Dendritic cell treated with granulocyte-macrophage colony-stimulating factor and Interleukin-4, amounts not matched to agents 40 ng/mL and 50 ng/mL, for 4 days (primary cell): Measurements from ENCODE around the gene DCAF15.

Experiments
- H3K27ac Mint-ChIP-seq: one replicate; pipeline ENCODE4 v1.8.0; 2022; ENCODE audit warnings: mild to moderate bottlenecking, mixed read lengths
- H3K27me3 Mint-ChIP-seq: one replicate; pipeline ENCODE4 v1.8.0; 2022; ENCODE audit warnings: mild to moderate bottlenecking, mixed read lengths
- H3K36me3 Mint-ChIP-seq: one replicate; pipeline ENCODE4 v1.8.0; 2022; ENCODE audit warnings: low read depth, mixed read lengths
- H3K4me1 Mint-ChIP-seq: one replicate; pipeline ENCODE4 v1.8.0; 2022; ENCODE audit warnings: low read depth, mixed read lengths
- H3K4me3 Mint-ChIP-seq: one replicate; pipeline ENCODE4 v1.8.0; 2022; ENCODE audit warnings: mild to moderate bottlenecking, moderate library complexity, mixed read lengths
- H3K9me3 Mint-ChIP-seq: one replicate; pipeline ENCODE4 v1.8.0; 2022; ENCODE audit warnings: mixed read lengths
- intact Hi-C: fragments of 100-400 bp; cut with micrococcal nuclease; formaldehyde crosslinking; loops from one replicate; pipeline ENCODE4 v1.15.0; 2022

The DCAF15 gene, protein sequence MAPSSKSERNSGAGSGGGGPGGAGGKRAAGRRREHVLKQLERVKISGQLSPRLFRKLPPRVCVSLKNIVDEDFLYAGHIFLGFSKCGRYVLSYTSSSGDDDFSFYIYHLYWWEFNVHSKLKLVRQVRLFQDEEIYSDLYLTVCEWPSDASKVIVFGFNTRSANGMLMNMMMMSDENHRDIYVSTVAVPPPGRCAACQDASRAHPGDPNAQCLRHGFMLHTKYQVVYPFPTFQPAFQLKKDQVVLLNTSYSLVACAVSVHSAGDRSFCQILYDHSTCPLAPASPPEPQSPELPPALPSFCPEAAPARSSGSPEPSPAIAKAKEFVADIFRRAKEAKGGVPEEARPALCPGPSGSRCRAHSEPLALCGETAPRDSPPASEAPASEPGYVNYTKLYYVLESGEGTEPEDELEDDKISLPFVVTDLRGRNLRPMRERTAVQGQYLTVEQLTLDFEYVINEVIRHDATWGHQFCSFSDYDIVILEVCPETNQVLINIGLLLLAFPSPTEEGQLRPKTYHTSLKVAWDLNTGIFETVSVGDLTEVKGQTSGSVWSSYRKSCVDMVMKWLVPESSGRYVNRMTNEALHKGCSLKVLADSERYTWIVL

DNA sequence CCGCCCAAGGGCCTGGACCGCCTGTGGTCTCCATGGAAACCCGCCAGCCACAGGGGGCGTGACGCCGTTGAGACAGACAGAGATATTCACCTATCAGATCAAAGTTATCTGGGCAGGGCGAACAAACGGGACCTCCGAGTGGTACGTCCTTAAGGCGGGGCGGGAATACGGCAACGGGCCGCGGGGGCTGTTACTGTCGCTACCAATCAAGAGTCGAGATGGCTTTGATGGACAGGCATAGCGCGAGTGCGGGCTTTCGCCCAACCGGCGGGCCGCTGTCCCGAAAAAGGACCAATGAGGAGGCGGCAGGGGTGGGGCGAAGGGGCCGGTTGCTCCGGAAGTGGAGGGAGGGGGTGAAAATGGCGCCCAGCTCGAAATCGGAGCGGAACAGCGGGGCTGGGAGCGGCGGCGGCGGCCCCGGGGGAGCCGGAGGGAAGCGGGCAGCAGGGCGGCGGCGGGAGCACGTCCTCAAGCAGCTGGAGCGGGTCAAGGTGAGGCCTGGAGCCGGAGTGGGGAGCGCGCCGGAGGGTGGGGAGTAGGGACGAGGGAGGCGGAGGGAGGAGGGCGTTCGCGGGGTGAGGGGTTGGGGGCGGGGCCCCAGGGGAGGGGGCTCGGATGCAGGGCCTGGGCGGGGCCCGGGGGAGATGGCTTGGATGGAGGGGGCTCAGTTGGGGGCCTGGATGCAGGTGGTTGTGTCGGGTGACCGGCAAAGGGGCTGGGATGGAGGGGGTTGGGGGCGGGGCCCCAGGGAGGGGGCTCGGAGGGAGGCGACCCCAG, at the start of gene DCAF15:
TSS of gene DCAF15 (plus strand) at position 356 of the 777 bp plus-strand sequence. CDS start at position 360, 4 bp downstream.
- peaks cover 2% of the 10 kb centered on the region for H3K27me3 Mint-ChIP-seq
- intact Hi-C loops: loop anchor here (1.0 to 5.0 kb wide), 3 partner anchors 53 to 80 kb away; partner anchors contain the start of gene IL27RA
- H3K9me3 Mint-ChIP-seq: no peaks in the 10 kb centered on the region
- peaks cover 27% of the 10 kb centered on the region for H3K4me1 Mint-ChIP-seq
- H3K27ac Mint-ChIP-seq: peak within 1 kb of the TSS; percentile 90
- H3K36me3 Mint-ChIP-seq: peaks cover 47% of the 10 kb centered on the region
- peak within 1 kb of the TSS; percentile 94 for H3K4me3 Mint-ChIP-seq

DNA sequence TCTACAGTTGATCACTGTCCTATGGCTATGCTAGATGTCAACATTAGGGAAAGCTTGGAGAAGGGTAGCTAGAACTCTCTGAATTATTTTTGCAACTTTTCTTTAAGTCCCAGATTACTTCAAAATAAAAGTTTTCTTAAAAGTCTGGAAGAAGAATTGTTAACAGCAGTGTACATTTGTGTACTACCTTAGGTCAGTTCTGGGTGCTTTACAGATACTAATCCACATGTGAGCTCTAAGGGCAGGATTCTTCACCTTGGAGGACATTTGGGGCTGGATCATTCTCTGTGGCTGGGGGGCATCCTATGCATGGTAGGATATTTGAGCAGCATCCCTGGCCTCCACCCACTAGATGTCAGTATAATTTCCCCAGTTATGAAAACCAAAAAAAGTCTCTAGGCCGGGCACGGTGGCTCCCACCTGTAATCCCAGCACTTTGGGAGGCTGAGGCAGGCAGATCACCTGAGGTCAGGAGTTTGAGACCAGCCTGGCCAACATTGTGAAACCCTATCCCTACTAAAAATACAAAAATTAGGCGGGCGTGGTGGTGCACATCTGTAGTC, 49.2 kb upstream of the DCAF15 start:
- Mint-ChIP-seq H3K4me1 (peaks cover 27% of the 10 kb centered on the region), H3K27ac (no peak overlapping the region), H3K4me3 (no peak overlapping the region), H3K36me3 (peaks cover 6% of the 10 kb centered on the region), H3K27me3 (peaks cover 1% of the 10 kb centered on the region), H3K9me3 (no peaks in the 10 kb centered on the region)
- intact Hi-C loops: no loop called here

DNA sequence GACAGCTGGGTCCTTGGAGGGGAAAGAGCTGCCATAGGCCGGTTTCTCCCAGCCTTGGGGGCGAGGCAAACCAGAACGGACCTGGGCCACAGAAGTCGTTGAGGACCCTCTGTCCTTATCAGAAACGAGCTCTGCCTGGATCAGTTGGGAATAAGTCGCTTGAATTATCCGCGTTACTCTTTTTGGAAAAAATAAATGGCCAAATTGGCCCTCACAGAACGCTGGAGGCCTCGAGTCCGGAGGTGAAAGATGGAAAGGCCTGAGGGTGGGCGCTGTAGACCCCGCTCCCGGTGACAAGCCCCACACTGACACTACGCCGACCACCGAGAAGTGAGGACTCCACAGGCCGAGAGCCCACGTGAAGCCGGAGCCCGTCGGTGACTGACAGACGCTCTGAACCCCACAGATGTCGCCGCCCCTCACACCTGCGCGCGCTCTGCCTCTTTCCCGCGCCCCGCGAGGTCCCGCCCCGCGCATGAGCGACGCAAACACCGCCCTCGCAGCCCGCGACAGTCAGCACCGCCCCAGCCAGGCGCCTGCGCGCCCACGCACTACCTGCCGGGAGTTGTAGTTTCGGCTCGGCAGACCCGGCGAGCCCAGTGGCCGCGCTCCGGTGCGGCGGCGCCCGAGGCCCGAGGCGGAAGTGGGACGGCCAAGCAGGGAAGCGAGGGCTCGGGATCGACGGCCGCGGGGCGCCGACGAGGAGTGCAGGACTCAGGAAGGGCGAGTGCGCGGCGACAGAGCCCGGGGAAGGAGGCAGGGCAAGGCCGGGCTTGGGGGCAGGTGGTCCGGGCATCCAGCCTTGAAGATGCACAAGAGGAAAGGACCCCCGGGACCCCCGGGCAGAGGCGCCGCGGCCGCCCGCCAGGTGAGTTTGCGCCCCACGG, 46.4 kb upstream of the DCAF15 start, which contains the start of the genes BRME1 and CC2D1A:
TSS of gene BRME1 (minus strand) at position 484 of the 887 bp plus-strand sequence. CDS start 1,225 bp downstream, outside the sequence.
TSS of gene CC2D1A (plus strand) at position 568 of the 887 bp plus-strand sequence. CDS start at position 809, 241 bp downstream.
- H3K4me1 Mint-ChIP-seq: peaks cover 31% of the 10 kb centered on the region
- intact Hi-C loops: no loop called here
- H3K27ac Mint-ChIP-seq: peak within 1 kb of the TSS; percentile 85
- no peaks in the 10 kb centered on the region for H3K27me3 Mint-ChIP-seq
- H3K36me3 Mint-ChIP-seq: peaks cover 23% of the 10 kb centered on the region
- peak within 1 kb of the TSS; percentile 91 for H3K4me3 Mint-ChIP-seq
- no peaks in the 10 kb centered on the region for H3K9me3 Mint-ChIP-seq

- Mint-ChIP-seq H3K4me3 (peak overlapping the region; percentile 91), H3K9me3 (no peaks in the 10 kb centered on the region), H3K36me3 (peaks cover 29% of the 10 kb centered on the region), H3K27me3 (no peaks in the 10 kb centered on the region), H3K4me1 (peaks cover 31% of the 10 kb centered on the region), H3K27ac (peak overlapping the region; percentile 85)
- intact Hi-C loops: no loop called here
These were observed 45.8 kb upstream of the DCAF15 start for GRCh38 chr19:13906521-13906904.

- peaks cover 31% of the 10 kb centered on the region for H3K4me1 Mint-ChIP-seq
- peaks cover 33% of the 10 kb centered on the region for H3K36me3 Mint-ChIP-seq
- no peaks in the 10 kb centered on the region for H3K27me3 Mint-ChIP-seq
- no peaks in the 10 kb centered on the region for H3K9me3 Mint-ChIP-seq
- H3K27ac Mint-ChIP-seq: peak overlapping the region; percentile 85
- intact Hi-C loops: no loop called here
- H3K4me3 Mint-ChIP-seq: peak overlapping the region; percentile 91
These were observed 45.4 kb upstream of the DCAF15 start for GRCh38 chr19:13906910-13907309.

GRCh38 chr19:13908674-13909073, 43.6 kb upstream of the DCAF15 start:
- no peak overlapping the region for H3K4me3 Mint-ChIP-seq
- H3K36me3 Mint-ChIP-seq: peaks cover 51% of the 10 kb centered on the region
- H3K27ac Mint-ChIP-seq: no peak overlapping the region
- no peaks in the 10 kb centered on the region for H3K9me3 Mint-ChIP-seq
- intact Hi-C loops: no loop called here
- H3K27me3 Mint-ChIP-seq: no peaks in the 10 kb centered on the region
- peaks cover 31% of the 10 kb centered on the region for H3K4me1 Mint-ChIP-seq

GRCh38 chr19:13909430-13909829, 42.9 kb upstream of the DCAF15 start:
- no peak overlapping the region for H3K4me3 Mint-ChIP-seq
- intact Hi-C loops: no loop called here
- no peaks in the 10 kb centered on the region for H3K27me3 Mint-ChIP-seq
- H3K27ac Mint-ChIP-seq: no peak overlapping the region
- H3K36me3 Mint-ChIP-seq: peaks cover 58% of the 10 kb centered on the region
- no peaks in the 10 kb centered on the region for H3K9me3 Mint-ChIP-seq
- peaks cover 31% of the 10 kb centered on the region for H3K4me1 Mint-ChIP-seq

GRCh38 chr19:13913352-13913751, 39.0 kb upstream of the DCAF15 start:
- Mint-ChIP-seq H3K4me3 (no peak overlapping the region), H3K27me3 (no peaks in the 10 kb centered on the region), H3K36me3 (peaks cover 77% of the 10 kb centered on the region), H3K9me3 (no peaks in the 10 kb centered on the region), H3K4me1 (peaks cover 12% of the 10 kb centered on the region), H3K27ac (no peak overlapping the region)
- intact Hi-C loops: no loop called here

DNA sequence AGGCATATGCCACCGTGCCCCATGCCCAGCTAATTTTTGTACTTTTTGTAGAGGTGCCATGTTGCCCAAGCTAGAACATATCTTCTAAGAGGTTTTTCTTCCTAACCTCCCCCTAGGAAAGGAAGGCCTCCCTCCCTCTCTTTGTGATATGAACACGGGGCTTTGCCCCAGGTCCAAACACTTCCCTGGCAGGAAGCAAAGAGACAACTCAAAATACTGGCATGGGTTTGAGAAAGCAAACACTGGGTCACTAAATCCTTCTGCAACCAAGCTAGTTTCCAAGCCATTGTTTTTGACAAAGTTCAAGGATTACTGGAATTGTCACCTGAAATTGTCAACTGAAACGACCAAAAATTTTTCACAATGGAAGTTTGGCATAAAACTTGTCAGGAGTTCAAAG, 37.5 kb upstream of the DCAF15 start:
- no peaks in the 10 kb centered on the region for H3K9me3 Mint-ChIP-seq
- H3K27me3 Mint-ChIP-seq: no peaks in the 10 kb centered on the region
- peaks cover 2% of the 10 kb centered on the region for H3K4me1 Mint-ChIP-seq
- H3K4me3 Mint-ChIP-seq: no peak overlapping the region
- peaks cover 86% of the 10 kb centered on the region for H3K36me3 Mint-ChIP-seq
- intact Hi-C loops: no loop called here
- H3K27ac Mint-ChIP-seq: no peak overlapping the region

GRCh38 chr19:13917888-13918406, 34.4 kb upstream of the DCAF15 start:
- peaks cover 86% of the 10 kb centered on the region for H3K36me3 Mint-ChIP-seq
- no peaks in the 10 kb centered on the region for H3K27me3 Mint-ChIP-seq
- intact Hi-C loops: no loop called here
- no peaks in the 10 kb centered on the region for H3K4me1 Mint-ChIP-seq
- no peak overlapping the region for H3K4me3 Mint-ChIP-seq
- no peak overlapping the region for H3K27ac Mint-ChIP-seq
- H3K9me3 Mint-ChIP-seq: no peaks in the 10 kb centered on the region

DNA sequence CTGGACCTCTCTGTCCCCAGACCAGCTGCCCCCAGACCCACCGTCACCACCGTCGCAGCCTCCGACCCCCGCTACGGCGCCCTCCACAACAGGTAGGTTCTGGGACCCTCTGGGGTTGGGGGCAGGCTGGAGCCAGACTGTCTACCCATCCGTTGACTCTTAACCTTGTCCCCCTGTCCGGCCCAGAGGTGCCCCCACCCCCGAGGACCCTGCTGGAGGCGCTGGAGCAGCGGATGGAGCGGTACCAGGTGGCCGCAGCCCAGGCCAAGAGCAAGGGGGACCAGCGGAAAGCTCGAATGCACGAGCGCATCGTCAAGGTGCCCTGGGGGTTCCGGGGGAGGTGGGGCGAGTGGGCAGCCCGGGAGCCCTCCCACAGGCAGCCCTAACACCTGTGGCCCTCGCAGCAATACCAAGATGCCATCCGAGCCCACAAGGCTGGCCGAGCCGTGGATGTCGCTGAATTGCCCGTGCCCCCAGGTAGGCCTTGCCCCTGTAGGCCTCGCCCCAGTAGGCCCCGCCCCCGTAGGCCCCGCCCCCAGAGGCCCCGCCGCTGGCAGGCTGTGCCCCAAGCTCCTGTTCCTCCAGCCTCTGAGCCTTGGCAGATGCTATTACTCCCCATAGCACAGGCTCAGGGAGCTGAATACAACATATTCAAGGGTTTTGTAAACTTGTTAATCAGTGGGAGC, 33.4 kb upstream of the DCAF15 start:
- Mint-ChIP-seq H3K4me3 (no peak overlapping the region), H3K36me3 (peaks cover 86% of the 10 kb centered on the region), H3K27ac (no peak overlapping the region), H3K27me3 (no peaks in the 10 kb centered on the region), H3K4me1 (no peaks in the 10 kb centered on the region), H3K9me3 (no peaks in the 10 kb centered on the region)
- intact Hi-C loops: no loop called here

DNA sequence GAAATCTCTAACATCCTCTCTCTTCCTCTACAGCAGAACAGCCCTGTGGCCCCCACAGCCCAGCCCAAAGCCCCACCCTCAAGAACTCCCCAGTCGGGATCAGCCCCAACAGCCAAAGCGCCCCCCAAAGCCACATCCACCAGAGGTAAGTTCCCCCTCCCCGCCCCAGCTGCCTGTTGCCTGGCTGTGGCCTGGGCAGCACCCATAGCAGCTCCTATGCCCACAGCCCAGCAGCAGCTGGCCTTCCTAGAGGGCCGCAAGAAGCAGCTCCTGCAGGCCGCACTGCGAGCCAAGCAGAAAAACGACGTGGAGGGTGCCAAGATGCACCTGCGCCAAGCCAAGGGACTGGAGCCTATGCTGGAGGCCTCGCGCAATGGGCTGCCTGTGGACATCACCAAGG, 31.8 kb upstream of the DCAF15 start:
- Mint-ChIP-seq H3K9me3 (no peaks in the 10 kb centered on the region), H3K4me1 (no peaks in the 10 kb centered on the region), H3K27ac (no peak overlapping the region), H3K27me3 (no peaks in the 10 kb centered on the region), H3K4me3 (no peak overlapping the region), H3K36me3 (peaks cover 86% of the 10 kb centered on the region)
- intact Hi-C loops: no loop called here
